ENCODE measurements around the gene PRRT1.
"Not testable (repeated sequence)": the region's sequence is repeated elsewhere in the genome, so short reads cannot be mapped to it uniquely, and the experiment has no call there.

PRRT1 gene

DNA sequence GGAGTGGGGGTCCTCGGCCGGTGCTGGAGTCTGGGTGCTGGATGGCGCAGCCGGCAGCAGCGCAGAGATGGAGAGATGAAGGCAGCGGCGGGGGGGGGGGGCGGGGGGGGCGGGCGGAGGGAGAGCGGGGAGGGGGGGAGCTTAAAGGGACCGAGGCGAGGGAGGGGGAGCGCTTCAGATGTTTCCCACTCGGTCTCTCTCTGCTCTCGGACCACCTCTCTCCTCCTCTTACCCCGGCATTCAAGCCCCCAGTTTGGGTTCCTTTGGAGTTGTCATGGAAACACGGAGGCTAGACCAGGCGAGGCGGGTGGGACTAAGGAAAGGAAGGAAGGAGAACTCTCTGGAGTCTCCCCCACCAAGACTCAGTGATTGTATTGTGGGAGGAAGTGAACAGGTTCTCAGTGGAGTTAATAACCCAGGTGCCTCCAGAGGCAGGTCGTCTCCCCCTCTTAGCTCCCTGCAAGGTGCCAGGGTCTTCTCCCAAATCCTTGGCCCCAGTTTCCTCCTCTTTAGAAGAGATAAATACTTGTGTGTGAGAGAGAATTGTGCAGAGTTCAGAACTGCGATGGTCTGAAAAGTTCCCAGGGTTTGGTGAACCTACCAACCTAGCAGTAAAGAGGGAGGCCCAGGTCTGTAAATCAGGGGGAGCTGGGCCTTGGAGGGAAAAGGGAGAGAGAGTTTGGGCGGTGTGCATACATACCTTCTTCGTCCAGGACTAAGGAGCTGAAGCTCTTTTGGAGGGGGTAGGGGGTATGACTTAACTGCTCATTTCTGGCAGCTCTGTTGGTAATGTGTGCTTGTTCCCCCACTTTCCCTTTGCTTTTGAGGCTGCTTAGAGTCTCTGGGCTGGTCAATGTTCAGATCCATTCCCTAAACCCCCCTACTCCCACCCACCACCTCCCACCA is at the start of gene PRRT1:
Gene PRRT1 (minus strand): TSS at position 77 of the 906 bp plus-strand sequence. CDS start 112 bp downstream, outside the sequence.
- peak in 3 of 6 experiments; percentile 25 to 63 (median 54) for DNase-seq

DNA sequence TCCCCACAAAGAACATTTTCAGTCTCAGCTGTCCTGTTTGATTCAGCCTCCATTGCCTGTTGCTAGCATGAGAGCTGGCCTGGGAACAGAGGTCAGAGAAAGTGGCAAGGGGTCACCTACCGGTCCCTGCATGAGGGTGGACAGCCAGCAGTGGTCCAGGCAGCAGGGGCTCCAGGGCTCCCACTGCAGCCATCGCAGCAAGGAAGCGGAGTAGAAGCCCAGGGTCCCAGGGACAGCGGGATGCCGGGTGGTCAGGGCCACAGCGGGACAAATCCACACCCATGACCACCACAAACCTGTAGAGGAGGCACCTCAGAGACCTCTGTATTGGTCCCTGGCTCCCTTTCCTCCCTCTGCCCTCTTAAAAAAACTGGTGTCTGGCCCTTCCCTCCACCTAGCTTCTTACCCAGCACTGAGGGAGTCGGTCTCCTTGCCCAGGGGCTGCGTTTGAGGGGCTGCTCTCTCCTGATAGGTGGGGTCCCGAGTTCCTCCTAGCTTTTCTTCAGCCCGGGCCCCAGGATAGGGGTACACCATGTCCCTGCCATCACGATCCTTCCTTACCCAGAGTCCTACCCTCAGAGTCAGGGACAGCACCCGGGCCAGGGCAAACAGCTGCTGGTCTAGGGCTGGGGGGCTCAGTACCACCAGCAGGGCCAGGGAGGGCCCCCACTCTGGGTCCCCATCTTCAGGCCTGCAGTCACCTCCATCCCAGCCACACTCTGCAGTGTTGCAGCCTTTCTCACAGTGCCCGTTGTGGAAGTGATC is 49.2 kb upstream of the PRRT1 start:
- DNase-seq = no peak

DNA sequence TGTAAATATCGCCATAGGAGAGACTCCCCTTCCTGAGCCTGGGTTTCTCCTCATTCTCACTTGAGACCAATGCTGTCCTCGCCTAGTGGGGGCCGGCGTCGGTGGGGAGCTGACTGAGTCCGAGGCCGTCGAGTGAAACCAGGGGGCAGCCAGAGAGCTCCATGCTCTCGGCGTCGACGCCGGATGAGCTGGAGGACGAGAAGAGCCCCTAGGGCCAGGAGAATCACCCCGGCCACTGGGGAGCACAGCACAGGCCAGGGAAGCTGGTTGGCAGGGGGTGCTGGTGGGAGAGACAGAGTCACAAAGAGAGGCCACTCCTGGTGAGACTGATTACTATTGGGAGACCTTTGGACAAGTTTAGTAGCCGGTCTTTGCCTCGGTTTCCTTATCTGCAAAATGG is 47.1 kb upstream of the PRRT1 start:
- no peak for DNase-seq

DNA sequence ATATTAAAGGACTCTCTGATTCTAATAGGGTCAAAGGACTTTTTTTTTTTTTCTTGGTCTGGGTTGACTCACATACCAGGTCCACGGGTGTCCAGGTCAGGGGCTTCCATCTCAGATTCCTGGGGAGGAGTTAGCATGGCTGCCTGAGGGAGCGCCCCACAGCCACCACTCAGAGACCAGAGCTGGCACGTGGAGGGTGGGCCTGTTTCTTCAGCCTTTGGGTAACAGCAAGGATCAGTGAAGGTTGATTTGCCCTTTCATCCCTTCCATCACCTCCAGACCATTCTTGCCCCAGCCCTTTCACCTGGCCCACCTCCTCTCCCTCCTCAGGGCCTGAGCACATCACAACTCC is 46.6 kb upstream of the PRRT1 start:
- DNase-seq = no peak

DNA sequence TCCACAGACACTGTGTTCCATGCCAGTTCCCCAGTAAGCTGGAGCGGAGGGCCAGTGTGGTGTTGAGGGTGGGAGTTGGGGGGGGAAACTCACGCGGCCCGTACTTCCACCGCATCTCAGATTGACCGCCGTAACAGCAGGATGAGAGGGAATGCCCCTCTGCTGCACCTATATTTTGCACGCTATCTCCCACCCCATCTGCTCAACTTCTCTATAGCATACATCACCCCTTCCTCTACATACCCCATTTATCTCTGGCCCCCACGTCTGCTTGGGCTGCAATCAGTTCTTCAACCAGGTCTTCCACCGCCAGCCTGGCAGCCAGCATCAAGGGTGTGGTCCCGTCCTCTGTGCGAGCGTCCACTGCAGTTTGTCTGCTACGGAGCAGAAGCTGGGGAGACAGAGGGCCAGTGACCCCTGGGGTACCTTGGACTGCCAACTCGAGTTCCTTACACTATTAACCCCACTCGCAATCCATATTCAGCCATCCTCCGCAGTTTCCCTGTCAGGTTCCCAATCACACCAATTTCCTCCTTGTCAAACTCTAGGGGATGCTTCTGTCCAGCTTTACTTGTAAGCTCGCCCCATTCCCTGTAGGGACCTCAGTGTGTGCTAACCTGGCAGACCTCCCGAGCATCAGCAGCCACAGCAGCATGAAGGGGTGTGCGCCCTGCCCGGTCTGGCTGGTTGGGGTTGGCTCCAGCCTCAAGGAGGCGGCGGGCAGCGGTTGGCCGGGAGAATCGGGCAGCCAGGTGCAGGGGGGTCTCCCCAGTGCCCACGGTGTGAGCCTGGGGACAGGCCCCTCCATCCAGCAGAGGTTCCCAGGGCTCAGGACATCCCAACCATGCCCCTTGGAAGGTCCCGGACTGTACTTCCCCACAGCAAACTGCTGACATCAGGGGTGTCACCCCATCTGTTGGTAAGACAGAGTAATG is 45.2 kb upstream of the PRRT1 start:
- no peak for DNase-seq

DNA sequence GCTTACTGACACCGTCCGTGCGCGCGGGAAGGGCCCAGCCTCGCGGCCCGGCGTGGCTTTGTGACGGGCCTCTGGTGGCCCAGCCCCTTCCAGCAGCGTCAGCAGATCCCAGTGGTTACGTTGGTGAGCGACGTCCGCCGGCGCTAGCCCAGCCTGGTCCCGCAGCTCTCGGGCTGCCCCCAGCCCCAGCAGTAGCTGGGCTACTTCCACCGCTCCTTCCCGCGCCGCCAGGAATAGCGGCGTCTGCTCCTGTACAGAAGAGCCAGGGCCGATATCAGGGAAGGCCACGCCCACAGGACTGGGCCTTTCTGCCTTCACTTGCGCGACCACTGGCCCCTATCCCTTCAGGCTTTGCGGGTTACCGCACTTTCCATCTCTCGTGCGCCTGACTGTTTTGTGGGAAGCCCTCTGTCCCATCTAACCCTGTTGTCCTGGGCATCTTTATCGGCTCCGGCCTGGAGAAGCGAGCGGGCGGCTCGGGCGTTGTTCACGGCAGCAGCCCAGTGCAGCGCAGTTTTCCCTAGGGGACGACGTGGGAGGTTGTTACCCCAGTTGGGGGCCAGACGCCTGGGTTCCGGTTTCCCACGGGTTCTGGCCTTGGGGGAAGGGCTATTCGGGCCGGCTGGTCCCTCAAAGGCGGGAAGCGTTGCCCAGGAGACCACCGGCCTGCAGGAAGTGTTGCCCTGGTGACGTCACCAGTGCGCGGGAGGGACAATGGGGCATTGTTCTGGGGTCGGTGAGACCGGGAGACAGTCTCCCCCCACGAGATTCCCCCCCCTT is 44.4 kb upstream of the PRRT1 start:
- peak in 2 of 6 experiments; percentile 49 to 68 for DNase-seq

DNA sequence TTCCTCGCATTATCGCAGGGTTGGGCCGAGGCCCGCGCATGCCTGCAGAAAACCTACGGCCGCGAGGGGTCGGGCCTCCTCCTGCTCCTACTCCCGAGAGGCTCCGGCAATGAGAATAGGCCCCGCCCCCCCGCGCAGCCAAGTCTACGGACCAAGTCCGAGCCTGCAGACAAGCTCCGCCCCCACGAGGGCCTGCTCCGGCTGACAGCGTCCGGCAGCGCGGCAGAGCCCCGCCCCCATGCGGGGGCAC is 43.8 kb upstream of the PRRT1 start:
- DNase-seq = peak; percentile 95 to 99 (median 98)

DNA sequence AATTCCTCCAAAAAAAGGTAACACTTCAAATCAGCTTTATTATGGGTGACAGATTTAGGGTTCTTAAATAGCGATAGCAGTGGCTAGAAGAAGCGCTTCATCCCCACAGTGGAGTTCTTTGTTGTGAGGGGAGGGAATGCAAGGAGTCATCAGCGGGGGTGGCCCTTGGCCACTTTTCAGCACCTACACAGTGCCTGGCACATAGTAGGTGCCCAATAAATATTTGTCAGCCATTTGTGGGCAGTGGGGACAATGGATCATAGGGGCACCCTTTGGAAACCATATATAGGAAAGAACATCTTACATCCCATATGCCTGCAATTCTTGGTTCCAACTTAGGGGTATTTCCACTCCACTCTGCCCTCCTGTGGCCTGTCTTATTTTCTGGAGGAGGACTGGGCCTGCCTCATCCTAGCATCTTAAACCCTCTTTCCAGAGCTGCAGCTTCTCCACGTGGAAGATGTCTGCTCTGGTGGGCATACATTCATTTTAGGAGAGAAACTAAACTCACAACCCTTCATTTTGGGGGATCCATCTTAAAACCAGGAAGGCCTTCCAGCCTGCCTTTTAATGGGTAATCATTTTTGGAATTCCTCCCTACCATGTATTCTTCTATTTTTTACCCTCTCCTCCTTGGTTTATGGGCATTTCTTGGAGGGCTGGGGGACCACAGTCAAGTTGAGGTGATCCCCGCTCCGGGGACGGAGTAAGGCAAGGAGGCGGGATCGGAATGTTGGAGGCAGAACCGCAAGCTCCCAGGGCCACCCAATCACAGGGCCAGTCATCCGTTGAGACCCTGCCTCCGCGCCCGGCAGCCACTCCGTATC is 43.3 kb upstream of the PRRT1 start:
- peak in 1 of 6 experiments; percentile 50 for DNase-seq

DNA sequence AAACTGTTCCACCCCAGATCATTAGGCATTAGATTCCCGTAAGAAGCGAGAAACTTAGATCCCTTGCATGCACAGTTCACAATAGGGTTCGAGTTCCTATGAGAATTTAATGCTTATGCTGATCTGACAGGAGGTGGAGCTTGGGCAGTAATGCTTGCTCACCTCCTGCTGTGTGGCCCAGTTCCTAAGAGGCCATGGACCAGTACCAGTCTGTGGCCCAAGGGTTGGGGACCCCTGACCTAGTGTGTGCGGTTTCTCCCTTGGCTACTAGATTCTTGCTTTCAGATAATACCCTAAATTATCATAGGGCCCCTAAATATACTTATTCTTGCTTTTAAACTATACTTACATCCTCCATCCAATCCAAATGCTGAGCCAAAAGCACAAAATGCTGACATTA is 42.6 kb upstream of the PRRT1 start:
- no peak for DNase-seq

DNA sequence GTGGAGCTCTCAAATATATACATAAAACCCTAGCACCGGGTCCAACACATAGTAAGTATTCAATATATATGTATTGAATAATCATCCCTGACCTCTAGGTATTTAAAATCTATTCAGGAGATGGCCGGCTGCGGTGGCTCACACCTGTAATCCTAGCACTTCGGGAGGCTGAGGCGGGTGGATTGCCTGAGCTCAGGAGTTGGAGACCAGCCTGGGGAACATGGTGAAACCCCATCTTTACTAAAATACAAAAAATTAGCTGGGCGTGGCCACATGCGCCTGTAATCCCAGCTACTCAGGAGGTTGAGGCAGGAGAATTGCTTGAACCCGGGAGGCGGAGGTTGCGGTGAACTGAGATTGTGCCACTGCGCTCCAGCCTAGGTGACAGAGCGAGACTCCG is 41.4 kb upstream of the PRRT1 start:
- not testable (repeated sequence) for DNase-seq

DNA sequence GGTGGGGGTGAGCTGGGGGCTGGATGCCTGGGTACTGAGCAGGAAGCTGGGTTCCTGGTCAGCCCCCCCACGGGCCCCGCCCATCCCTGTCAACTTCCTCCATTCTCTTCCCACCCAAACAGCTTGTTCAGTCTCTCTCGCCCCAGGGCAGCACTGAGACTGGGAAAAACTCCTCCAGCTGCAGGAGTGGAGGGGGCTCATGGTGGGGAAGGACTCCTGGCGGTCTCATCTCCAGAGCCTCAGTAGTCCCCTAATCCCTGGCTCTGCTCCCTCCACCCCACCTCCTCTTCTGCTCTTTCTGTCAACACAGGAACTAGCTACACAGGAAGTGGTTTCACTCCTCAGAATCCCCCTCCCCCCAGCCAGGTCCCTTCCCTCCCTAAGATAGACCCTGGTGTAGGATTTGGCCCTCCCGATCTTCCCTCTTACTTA is 40.9 kb upstream of the PRRT1 start, which contains the start of gene GPSM3:
Gene GPSM3 (minus strand): TSS at position 36 of the 432 bp plus-strand sequence. CDS start 130 bp downstream, outside the sequence.
- DNase-seq = peak; percentile 28 to 80 (median 66)

DNA sequence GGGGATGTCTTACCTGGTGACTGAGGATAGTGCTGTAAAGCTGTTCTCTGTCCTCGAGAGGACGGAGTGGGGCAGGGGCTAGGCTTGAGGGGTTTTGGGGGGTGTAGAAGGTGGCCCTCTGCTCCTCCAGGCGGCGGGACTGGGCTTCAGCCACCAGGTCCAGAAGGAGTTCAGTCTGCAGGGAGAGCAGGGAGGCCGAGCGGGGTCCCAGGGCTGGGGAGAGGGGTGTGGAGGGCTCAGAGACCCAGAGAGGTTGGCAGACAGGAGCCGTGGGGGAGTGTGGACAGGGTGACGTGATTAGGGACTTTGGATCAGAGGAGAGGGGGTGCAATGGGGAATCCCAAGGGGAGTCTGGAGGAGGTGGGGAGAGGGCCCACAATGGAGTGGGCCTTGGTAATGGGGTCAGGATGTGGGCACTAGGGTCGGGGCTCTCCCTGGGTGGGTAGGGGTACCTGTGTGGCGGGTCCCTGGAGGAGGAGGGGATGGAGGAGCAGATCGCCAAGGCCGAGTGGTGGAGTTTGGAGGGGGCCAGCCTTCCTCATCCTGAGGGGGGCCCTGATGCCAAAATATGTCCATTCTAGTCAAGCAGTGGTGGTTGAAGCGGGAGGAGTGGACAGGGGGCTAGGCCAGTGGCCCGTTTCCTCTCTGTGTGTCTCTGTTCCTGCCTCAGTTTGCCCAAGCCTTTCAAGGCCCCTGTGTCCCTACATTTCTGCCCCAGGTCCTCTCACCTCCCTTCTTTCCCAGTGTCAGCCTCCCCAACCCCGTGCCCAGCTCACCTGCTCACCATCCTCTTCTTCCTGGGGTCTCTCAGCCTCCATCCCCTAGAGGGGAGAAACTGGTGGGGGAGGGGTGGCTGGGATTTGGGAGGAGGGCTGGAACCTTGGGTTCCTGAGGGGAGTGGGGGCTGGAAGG is 40.2 kb upstream of the PRRT1 start:
- DNase-seq = peak in 1 of 6 experiments; percentile 30

DNA sequence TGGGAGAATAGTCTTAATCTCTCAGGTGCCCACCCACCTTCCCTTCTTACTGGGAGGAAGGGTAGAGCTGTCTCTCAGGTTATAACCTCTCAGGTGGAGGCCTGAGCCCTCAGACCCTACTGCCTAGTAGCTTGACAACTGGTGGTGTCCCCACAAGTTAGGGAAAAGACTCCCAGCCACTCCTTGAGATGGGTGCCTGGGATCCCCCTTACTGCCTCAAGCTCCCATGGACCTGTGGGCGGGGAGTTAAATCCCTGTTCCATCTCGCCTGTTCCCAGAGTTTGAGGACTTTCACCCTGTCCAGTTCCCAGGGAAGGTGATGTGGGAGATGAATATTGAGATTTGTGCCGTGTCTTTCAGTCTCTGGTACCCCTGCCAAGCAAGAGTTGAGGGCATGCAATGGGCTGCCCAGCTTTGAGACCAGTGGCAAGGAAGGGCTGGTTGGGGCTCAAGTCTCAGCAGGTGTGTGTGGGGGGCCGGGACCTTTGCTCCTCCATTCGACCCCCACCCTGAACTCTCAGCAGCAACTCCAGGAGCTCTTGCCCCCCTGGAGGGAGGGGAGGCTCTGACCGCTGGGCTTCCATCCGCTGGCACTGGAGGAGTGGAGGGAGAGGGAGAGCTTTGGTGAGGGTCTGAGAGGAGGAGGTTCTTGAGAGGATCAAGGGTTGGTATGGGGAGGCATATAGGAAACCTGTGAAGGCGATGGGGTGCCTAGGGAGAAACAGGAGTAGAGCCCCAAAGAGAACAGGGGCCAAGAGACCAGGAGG is 39.4 kb upstream of the PRRT1 start:
- peak in 1 of 6 experiments; percentile 19 for DNase-seq

DNA sequence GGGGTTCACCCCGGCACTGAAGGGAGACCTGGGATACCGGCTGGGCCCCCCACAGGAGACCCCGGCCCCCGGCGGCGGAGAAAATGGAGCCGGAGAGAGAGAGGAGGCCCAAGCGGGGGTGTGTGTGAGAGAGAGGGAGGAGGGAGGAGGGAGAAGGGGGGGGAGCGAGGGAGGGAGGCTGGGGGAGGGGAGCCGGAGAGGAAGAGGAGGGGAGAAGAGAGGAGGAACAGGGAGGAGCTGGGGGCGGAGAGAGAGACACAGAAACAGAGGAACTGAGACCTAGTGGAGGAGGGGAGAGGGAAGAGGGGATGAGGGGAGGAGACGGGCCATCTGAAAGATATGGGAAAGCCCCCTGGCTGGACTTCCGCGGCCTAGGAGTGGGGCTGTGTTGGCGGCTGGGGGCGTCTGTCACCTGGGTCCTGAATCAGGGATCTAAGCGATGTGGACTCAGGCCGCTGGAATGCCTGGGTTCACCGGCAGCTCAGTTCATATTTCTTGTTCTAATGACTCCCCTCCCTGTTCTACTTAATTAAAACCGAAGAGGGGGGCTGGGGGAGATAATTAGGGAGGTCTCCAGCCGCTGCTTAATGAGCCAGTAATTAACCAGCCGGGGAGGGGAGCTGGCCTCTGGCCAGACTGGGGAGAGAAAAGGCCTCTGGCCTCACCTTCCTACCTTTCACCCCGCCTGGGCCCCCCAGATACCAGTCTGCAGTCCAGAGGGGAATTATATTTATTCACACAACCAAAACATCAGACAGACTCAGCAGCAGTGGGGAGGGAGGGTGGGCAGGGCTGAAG is 38.5 kb upstream of the PRRT1 start, which contains the start of gene PBX2:
Gene PBX2 (minus strand): TSS at position 149 of the 798 bp plus-strand sequence. CDS start 287 bp downstream, outside the sequence.
- DNase-seq = peak; percentile 60 to 84 (median 78)

DNA sequence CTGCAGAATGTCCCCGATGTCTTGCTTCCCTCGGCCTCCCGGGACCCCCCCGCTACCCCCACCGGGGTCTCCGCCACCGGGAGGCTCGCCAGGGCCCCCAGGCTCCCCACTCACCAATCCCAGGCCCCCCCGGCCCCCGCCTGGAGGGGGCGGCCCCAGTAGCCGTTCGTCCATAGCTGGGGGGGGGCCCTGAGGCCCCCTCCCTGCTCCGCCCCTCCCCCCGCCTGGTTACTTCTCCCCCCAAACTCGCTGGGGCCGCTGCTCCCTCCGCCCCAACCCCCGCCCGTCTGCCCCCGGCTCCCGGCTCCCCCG is 38.0 kb upstream of the PRRT1 start:
- DNase-seq = no peak

DNA sequence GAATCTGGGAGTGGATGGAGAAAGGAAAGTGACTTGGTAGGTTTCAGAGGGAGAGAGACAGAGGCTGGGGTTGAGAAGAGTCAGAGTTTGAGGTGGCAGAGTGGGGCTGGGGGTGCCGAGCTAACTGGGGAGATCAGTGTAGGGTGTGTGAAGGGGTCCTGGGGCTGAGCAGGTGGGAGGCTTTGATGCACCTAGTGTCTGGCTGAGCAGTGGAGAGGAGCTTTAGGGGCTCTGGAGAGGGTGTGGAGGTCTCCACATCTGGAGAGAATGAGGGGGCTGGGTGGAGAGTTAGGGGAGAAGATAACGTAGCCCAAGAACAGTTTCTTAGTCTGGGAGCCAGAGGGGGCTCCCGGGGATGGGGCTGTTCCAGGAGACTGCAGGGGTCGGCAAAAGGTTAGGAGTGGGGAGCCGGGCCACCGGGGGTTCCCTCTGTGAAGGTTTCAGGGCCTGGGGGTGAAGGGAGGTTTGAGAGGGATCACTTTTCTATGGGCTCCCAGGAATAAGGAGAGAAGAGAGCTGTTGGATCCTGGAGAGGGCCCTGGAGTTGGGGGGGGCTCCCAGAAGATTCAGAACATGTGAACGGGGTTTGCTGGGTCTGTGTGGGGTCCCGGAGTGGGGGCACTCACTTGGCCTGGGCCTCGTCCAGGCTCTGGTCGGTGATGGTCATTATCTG is 37.5 kb upstream of the PRRT1 start:
- no peak for DNase-seq

DNA sequence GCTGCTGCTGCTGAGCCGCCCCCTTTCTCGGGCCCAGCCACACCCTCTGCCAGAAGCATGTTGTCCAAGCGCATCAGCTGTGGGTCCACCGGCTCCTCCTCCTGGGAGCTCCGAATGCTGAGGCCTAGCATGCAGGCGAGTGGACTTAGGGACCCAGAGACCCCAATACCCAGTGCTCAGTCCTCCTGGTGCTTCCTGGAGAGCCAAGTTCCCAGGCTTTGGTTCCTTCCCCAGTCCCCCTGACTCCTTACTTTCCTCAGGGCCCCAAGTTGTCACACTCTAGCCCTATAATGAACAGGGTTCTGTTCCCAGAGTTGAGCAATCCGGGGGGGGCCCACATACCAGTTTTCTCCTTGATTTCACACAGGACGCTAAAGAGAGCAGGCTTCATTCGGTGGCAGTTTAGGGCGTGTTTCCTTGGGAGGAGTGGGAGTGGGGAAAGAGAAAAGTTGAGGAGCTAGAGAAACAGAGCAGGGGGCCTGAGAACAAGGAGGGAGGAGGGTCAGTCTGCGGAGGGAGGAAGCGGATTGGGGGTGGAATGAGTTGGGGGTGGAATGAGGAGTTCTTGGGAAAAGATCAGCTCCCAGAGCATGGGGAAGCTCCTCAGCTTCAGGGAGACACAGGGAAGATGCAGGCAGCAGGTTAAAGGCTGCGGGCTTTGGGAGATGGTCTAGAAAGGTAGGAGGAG is 36.8 kb upstream of the PRRT1 start:
- DNase-seq = no peak

Measured in stimulated activated naive CD4-positive, alpha-beta T cell (primary cell).